Activated CD4-positive, alpha-beta T cell treated with anti-CD3 and anti-CD28 coated beads, Interleukin-2, amount 10 ng/mL, durations not matched to agents 24 days and 14 days (primary cell): ENCODE results near the gene CREB1. TPM values are rescaled to one million over a fixed set of nuclear protein-coding genes. Genes with fewer than 3 reads are reported as not detected.

Experiments used
- DNase-seq: peaks from one replicate; pipeline ENCODE4 v3.0.0; 2022
- H3K27ac Mint-ChIP-seq: one replicate; pipeline ENCODE4 v1.8.0; 2022; ENCODE audit warnings: mild to moderate bottlenecking, mixed read lengths
- H3K27me3 Mint-ChIP-seq: one replicate; pipeline ENCODE4 v1.8.0; 2022; ENCODE audit warnings: mixed read lengths
- H3K36me3 Mint-ChIP-seq: one replicate; pipeline ENCODE4 v1.8.0; 2022; ENCODE audit warnings: low read depth, mild to moderate bottlenecking, mixed read lengths
- H3K4me1 Mint-ChIP-seq: one replicate; pipeline ENCODE4 v1.8.0; 2021; ENCODE audit warnings: mixed read lengths
- H3K4me3 Mint-ChIP-seq: one replicate; pipeline ENCODE4 v1.8.0; 2022; ENCODE audit warnings: mild to moderate bottlenecking, moderate library complexity, mixed read lengths
- H3K9me3 Mint-ChIP-seq: one replicate; pipeline ENCODE4 v1.8.0; 2021; ENCODE audit warnings: mixed read lengths
- intact Hi-C: fragments of 100-400 bp; cut with micrococcal nuclease; formaldehyde crosslinking; loops from one replicate; pipeline ENCODE4 v1.15.1; 2023
- total RNA-seq: library from RNA; stranded (reverse); gene quantifications from 2 replicates; pipeline ENCODE4 v1.2.3, GENCODE V29; 2022

The CREB1 gene
- total RNA-seq, 1 donor from 2014 or later = 107 TPM

DNA sequence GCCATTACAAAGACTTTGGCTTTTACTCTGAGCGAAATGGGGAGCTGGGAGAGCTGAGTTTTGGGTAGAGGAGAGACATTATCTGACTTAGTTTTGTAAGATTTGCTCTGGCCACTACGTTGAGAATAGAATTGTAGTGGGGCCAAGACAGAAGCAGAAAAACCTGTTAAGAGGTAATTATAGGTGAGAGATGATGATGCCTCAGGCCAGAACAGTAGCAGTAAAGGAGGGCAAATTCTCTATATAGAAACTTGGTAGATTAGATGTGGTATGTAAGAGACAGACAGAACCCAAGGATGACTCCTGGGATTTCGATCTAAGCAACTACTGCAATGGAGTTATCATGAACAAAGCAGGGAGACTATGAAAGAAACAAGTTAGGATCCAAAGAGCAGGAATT lies 17.4 kb upstream of the CREB1 start:
- intact Hi-C loops = no loop called here
- H3K27ac Mint-ChIP-seq = no peak overlapping the region
- no peak overlapping the region for H3K4me3 Mint-ChIP-seq
- peaks cover 5% of the 10 kb centered on the region for H3K27me3 Mint-ChIP-seq
- H3K4me1 Mint-ChIP-seq = peaks cover 32% of the 10 kb centered on the region
- DNase-seq = no peak
- no peaks in the 10 kb centered on the region for H3K36me3 Mint-ChIP-seq
- no peaks in the 10 kb centered on the region for H3K9me3 Mint-ChIP-seq

GRCh38 chr2:207513551-207514257 lies 16.1 kb upstream of the CREB1 start:
- Mint-ChIP-seq H3K4me3 (peak overlapping the region; percentile 1), H3K36me3 (no peaks in the 10 kb centered on the region), H3K9me3 (no peaks in the 10 kb centered on the region), H3K4me1 (peaks cover 32% of the 10 kb centered on the region), H3K27me3 (peaks cover 6% of the 10 kb centered on the region), H3K27ac (peak overlapping the region; percentile 11)
- no peak for DNase-seq
- intact Hi-C loops = loop anchor here (1.0 kb wide), 2 partner anchors 8 to 16 kb away; partner anchors contain the start of gene CREB1

DNA sequence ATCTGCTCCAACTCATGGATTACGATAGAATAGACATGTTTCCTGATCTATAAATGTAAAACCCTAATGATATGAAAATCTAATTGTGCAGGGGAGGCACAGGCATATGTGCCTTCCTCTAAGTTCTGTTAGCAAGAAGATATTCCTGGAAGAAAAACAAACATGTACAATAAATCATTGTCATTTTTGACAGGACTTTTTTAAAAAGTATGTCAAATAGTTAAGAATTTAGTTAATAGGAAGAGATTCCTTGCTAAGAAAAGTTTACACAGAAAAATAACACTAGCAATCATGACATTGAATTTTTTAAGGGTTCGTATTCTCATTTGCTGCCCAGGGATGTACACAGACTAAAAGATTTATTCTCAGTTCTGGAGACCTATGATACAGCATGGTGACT lies 15.3 kb upstream of the CREB1 start:
- no peak for DNase-seq
- H3K27ac Mint-ChIP-seq = no peak overlapping the region
- peaks cover 6% of the 10 kb centered on the region for H3K9me3 Mint-ChIP-seq
- peaks cover 10% of the 10 kb centered on the region for H3K27me3 Mint-ChIP-seq
- H3K4me1 Mint-ChIP-seq = peaks cover 32% of the 10 kb centered on the region
- intact Hi-C loops = loop anchor here (1.0 kb wide), 2 partner anchors 9 to 15 kb away; partner anchors contain the start of gene CREB1
- H3K4me3 Mint-ChIP-seq = no peak overlapping the region
- H3K36me3 Mint-ChIP-seq = peaks cover 2% of the 10 kb centered on the region

- DNase-seq = no peak
- peaks cover 32% of the 10 kb centered on the region for H3K4me1 Mint-ChIP-seq
- no peak overlapping the region for H3K4me3 Mint-ChIP-seq
- H3K9me3 Mint-ChIP-seq = peaks cover 6% of the 10 kb centered on the region
- peaks cover 2% of the 10 kb centered on the region for H3K36me3 Mint-ChIP-seq
- intact Hi-C loops = no loop called here
- no peak overlapping the region for H3K27ac Mint-ChIP-seq
- H3K27me3 Mint-ChIP-seq = peaks cover 10% of the 10 kb centered on the region
Observed at GRCh38 chr2:207515671-207516070, 14.1 kb upstream of the CREB1 start.

DNA sequence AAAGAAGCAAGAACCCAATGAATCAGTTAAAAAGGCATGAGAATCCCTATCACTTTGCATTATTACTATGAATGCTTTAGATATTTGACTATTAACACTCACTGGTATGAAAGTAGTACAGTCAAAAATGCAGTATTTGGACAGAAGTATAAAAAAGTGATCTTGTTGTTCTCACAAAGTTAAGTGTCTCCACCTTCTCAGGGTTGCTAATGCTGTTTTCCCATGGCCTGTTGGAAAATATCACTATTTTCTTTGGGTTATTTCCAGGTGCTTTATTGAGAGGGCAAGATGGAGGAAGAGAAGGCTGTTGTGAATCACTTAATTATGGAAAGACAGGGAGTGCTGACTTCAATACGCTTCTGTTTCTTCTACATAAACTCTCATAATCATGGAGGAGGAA lies 13.6 kb upstream of the CREB1 start:
- peaks cover 2% of the 10 kb centered on the region for H3K36me3 Mint-ChIP-seq
- no peak overlapping the region for H3K27ac Mint-ChIP-seq
- DNase-seq = no peak
- peaks cover 35% of the 10 kb centered on the region for H3K4me1 Mint-ChIP-seq
- intact Hi-C loops = no loop called here
- H3K9me3 Mint-ChIP-seq = peaks cover 6% of the 10 kb centered on the region
- H3K4me3 Mint-ChIP-seq = no peak overlapping the region
- H3K27me3 Mint-ChIP-seq = peaks cover 10% of the 10 kb centered on the region

GRCh38 chr2:207523005-207523404 lies 6.8 kb upstream of the CREB1 start:
- H3K27me3 Mint-ChIP-seq = peaks cover 4% of the 10 kb centered on the region
- peaks cover 27% of the 10 kb centered on the region for H3K4me1 Mint-ChIP-seq
- no peak for DNase-seq
- intact Hi-C loops = loop anchor here (2.0 to 10.0 kb wide), 2 partner anchors 18 to 1158 kb away; no protein-coding TSS in a partner anchor
- no peak overlapping the region for H3K27ac Mint-ChIP-seq
- H3K9me3 Mint-ChIP-seq = peaks cover 6% of the 10 kb centered on the region
- peaks cover 6% of the 10 kb centered on the region for H3K36me3 Mint-ChIP-seq
- no peak overlapping the region for H3K4me3 Mint-ChIP-seq

GRCh38 chr2:207525296-207525695 lies 4.5 kb upstream of the CREB1 start:
- Mint-ChIP-seq H3K4me1 (peaks cover 38% of the 10 kb centered on the region), H3K36me3 (peaks cover 8% of the 10 kb centered on the region), H3K27me3 (no peaks in the 10 kb centered on the region), H3K27ac (peak overlapping the region; percentile 68), H3K4me3 (peak overlapping the region; percentile 56), H3K9me3 (no peaks in the 10 kb centered on the region)
- intact Hi-C loops = loop anchor here (5.0 to 10.0 kb wide), 5 partner anchors 193 to 1438 kb away; partner anchors contain the start of genes INO80D and KLF7
- DNase-seq = no peak

DNA sequence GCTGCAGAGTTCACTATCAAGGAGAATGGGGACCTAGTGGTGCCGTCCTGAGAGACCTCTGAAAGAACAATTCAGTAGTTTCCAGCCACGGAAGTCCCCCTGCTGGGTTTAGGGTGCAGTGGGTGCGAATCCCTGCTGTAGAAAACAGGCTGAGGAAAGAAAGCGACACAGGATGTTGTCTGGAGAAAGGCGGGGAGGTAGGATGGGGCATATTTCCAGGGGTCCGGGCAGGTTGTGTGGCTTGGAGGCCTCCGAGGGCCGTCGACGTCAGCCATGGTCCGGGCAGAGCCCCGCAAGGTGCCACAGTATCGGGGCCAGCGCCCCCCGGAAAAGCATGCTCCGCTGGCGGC lies 807 bp upstream of the CREB1 start:
- intact Hi-C loops = loop anchor here (1.0 to 10.0 kb wide), 9 partner anchors 15 to 1442 kb away; partner anchors contain the start of genes FASTKD2, INO80D, KLF7 and MDH1B
- no peaks in the 10 kb centered on the region for H3K27me3 Mint-ChIP-seq
- peak overlapping the region; percentile 93 for H3K4me3 Mint-ChIP-seq
- H3K36me3 Mint-ChIP-seq = peaks cover 25% of the 10 kb centered on the region
- H3K27ac Mint-ChIP-seq = peak overlapping the region; percentile 99
- H3K4me1 Mint-ChIP-seq = peaks cover 48% of the 10 kb centered on the region
- no peaks in the 10 kb centered on the region for H3K9me3 Mint-ChIP-seq
- DNase-seq = peak; percentile 85

GRCh38 chr2:207530160-207531031 lies 634 bp downstream of the CREB1 start:
- H3K27ac Mint-ChIP-seq = peak overlapping the region; percentile 99
- H3K27me3 Mint-ChIP-seq = no peaks in the 10 kb centered on the region
- peak overlapping the region; percentile 93 for H3K4me3 Mint-ChIP-seq
- intact Hi-C loops = loop anchor here (2.0 to 10.0 kb wide), 4 partner anchors 16 to 722 kb away; partner anchors contain the start of genes CCNYL1 and PLEKHM3
- no peaks in the 10 kb centered on the region for H3K9me3 Mint-ChIP-seq
- peak; percentile 85 for DNase-seq
- peaks cover 54% of the 10 kb centered on the region for H3K4me1 Mint-ChIP-seq
- peaks cover 27% of the 10 kb centered on the region for H3K36me3 Mint-ChIP-seq

GRCh38 chr2:207531032-207531952 lies 1.5 kb downstream of the CREB1 start:
- H3K4me3 Mint-ChIP-seq = peak overlapping the region; percentile 91
- no peaks in the 10 kb centered on the region for H3K27me3 Mint-ChIP-seq
- peak; percentile 79 for DNase-seq
- peak overlapping the region; percentile 98 for H3K27ac Mint-ChIP-seq
- intact Hi-C loops = loop anchor here (2.0 to 10.0 kb wide), 4 partner anchors 16 to 721 kb away; partner anchors contain the start of genes CCNYL1 and PLEKHM3
- H3K9me3 Mint-ChIP-seq = no peaks in the 10 kb centered on the region
- peaks cover 27% of the 10 kb centered on the region for H3K36me3 Mint-ChIP-seq
- H3K4me1 Mint-ChIP-seq = peaks cover 49% of the 10 kb centered on the region

DNA sequence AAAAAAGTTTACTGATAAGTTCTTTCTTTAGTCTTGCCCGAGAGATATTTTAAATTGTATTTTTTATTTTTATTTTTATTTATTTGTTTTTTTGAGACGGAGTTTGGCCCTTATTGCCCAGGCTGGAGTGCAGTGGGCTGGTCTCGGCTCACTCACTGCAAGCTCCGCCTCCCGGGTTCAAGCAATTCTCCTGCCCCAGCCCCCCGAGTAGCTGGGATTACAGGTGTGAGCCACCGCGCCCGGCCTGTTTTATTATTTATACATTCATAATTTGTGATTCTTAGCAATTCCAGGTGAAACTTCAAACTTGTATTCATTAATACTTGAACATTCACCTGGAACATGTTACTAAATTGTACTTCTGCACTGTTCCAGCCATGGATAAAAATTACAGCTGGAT lies 2.9 kb downstream of the CREB1 start:
- intact Hi-C loops = loop anchor here (5.0 to 10.0 kb wide), 2 partner anchors 492 to 720 kb away; partner anchors contain the start of gene PLEKHM3
- Mint-ChIP-seq H3K27ac (peak overlapping the region; percentile 98), H3K36me3 (peaks cover 35% of the 10 kb centered on the region), H3K4me3 (peak overlapping the region; percentile 91), H3K27me3 (no peaks in the 10 kb centered on the region), H3K9me3 (no peaks in the 10 kb centered on the region), H3K4me1 (peaks cover 47% of the 10 kb centered on the region)
- no peak for DNase-seq

DNA sequence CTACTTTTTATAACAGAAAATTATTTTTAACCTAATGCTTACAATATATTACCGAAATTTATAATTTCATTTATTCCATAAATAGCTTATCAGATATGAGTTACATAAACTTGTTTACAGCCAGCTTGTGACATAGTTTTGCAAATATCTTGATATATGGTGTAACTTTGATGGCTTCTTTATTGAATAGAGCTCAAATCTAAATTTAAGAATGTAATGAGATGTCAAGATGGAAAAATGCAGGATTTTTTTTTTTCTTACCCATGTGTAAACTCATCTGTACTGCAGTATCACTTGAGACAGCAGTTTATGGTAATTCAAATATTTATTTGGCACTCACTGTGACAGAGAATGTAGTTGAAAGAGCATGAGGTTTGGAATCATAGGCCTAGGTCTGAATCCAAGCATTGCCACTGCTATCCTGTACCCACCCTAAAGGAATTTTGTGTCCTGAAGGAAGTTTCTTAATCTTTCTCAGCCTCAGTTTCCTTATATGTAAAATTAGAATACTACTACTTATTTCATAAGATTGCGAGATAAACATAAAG lies 3.8 kb downstream of the CREB1 start:
- Mint-ChIP-seq H3K27ac (no peak overlapping the region), H3K36me3 (peaks cover 36% of the 10 kb centered on the region), H3K4me1 (peaks cover 41% of the 10 kb centered on the region), H3K27me3 (no peaks in the 10 kb centered on the region), H3K4me3 (peak overlapping the region; percentile 9), H3K9me3 (no peaks in the 10 kb centered on the region)
- intact Hi-C loops = loop anchor here (5.0 to 10.0 kb wide), 2 partner anchors 491 to 719 kb away; partner anchors contain the start of gene PLEKHM3
- no peak for DNase-seq
